Measurements from ENCODE around the gene CABLES2.

The CABLES2 gene

GRCh38 chr20:62407221-62407992, at the start of gene CABLES2:
CABLES2 (minus strand) TSS chr20:62407285; CDS start chr20:62407276, 9 bp downstream.
- peak; percentile 92 for DNase-seq (ENCODE audit: low spot score)

GRCh38 chr20:62455929-62456328, 48.8 kb upstream of the CABLES2 start:
- no peak for DNase-seq (ENCODE audit: low spot score)

GRCh38 chr20:62454904-62455636, 48.0 kb upstream of the CABLES2 start:
- no peak for DNase-seq (ENCODE audit: low spot score)

GRCh38 chr20:62453186-62453808, 46.2 kb upstream of the CABLES2 start:
- DNase-seq (ENCODE audit: low spot score), result no peak

- DNase-seq (ENCODE audit: low spot score), result no peak
These were observed 45.5 kb upstream of the CABLES2 start for GRCh38 chr20:62452475-62453095.

- no peak for DNase-seq (ENCODE audit: low spot score)
These were observed 44.9 kb upstream of the CABLES2 start for GRCh38 chr20:62451970-62452369.

GRCh38 chr20:62451156-62451767, 44.2 kb upstream of the CABLES2 start:
- DNase-seq (ENCODE audit: low spot score), result no peak

- no peak for DNase-seq (ENCODE audit: low spot score)
These were observed 43.0 kb upstream of the CABLES2 start for GRCh38 chr20:62449951-62450691.

- DNase-seq (ENCODE audit: low spot score), result no peak
These were observed 41.7 kb upstream of the CABLES2 start for GRCh38 chr20:62448788-62449187.

- no peak for DNase-seq (ENCODE audit: low spot score)
These were observed 41.0 kb upstream of the CABLES2 start for GRCh38 chr20:62448038-62448437.

- DNase-seq (ENCODE audit: low spot score), result no peak
These were observed 40.1 kb upstream of the CABLES2 start for GRCh38 chr20:62446888-62447869.

- DNase-seq (ENCODE audit: low spot score), result no peak
These were observed 39.4 kb upstream of the CABLES2 start for GRCh38 chr20:62446481-62446880.

- no peak for DNase-seq (ENCODE audit: low spot score)
These were observed 38.7 kb upstream of the CABLES2 start for GRCh38 chr20:62445553-62446340.

- no peak for DNase-seq (ENCODE audit: low spot score)
These were observed 37.2 kb upstream of the CABLES2 start for GRCh38 chr20:62444286-62444685.

- DNase-seq (ENCODE audit: low spot score), result no peak
These were observed 35.0 kb upstream of the CABLES2 start for GRCh38 chr20:62441987-62442539.

- DNase-seq (ENCODE audit: low spot score), result no peak
These were observed 32.1 kb upstream of the CABLES2 start for GRCh38 chr20:62439218-62439617.

GRCh38 chr20:62437927-62438326, 30.8 kb upstream of the CABLES2 start:
- no peak for DNase-seq (ENCODE audit: low spot score)

GRCh38 chr20:62437496-62437895, 30.4 kb upstream of the CABLES2 start:
- no peak for DNase-seq (ENCODE audit: low spot score)

- DNase-seq (ENCODE audit: low spot score), result no peak
These were observed 29.6 kb upstream of the CABLES2 start for GRCh38 chr20:62436692-62437091.
